Subcutaneous abdominal adipose tissue (tissue), 5 donors: ENCODE measurements around the gene NRAP.

Source experiments
- H3K27ac ChIP-seq: one replicate; pipeline ENCODE4 v1.7.0; 2013; ENCODE audit warnings: low read depth, mild to moderate bottlenecking, inconsistent platforms, low read length, moderate library complexity
- H3K27me3 ChIP-seq, 5 donors: one replicate each; pipeline ENCODE4 v1.7.0; 2013; ENCODE audit warnings: low read length in 5 of 5, inconsistent platforms in 1 of 5; ENCODE audit not compliant: control insufficient read depth in 5 of 5, insufficient read depth in 4 of 5
- H3K36me3 ChIP-seq, 5 donors: one replicate each; pipeline ENCODE4 v1.7.0; 2013; ENCODE audit warnings: low read length in 5 of 5; ENCODE audit not compliant: control insufficient read depth in 5 of 5, insufficient read depth in 5 of 5
- H3K4me1 ChIP-seq, 5 donors: one replicate each; pipeline ENCODE4 v1.7.0; 2013; ENCODE audit warnings: low read length in 5 of 5, mild to moderate bottlenecking in 3 of 5, moderate library complexity in 1 of 5; ENCODE audit not compliant: control insufficient read depth in 5 of 5, insufficient read depth in 5 of 5
- H3K4me3 ChIP-seq, 5 donors: one replicate each; pipeline ENCODE4 v1.7.0; 2013; ENCODE audit warnings: low read length in 5 of 5, low read depth in 1 of 5
- H3K9ac ChIP-seq, 5 donors: one replicate each; pipeline ENCODE4 v1.7.0; 2013; ENCODE audit warnings: low read length in 5 of 5, mild to moderate bottlenecking in 4 of 5, moderate library complexity in 3 of 5
- H3K9me3 ChIP-seq, 5 donors: one replicate each; pipeline ENCODE4 v1.7.0; 2013; ENCODE audit warnings: low read length in 5 of 5; ENCODE audit not compliant: control insufficient read depth in 5 of 5
- donor health status: healthy.
- donor health status: healthy.
- donor health status: healthy.
- donor health status: healthy.
- donor health status: healthy.

The NRAP gene

DNA sequence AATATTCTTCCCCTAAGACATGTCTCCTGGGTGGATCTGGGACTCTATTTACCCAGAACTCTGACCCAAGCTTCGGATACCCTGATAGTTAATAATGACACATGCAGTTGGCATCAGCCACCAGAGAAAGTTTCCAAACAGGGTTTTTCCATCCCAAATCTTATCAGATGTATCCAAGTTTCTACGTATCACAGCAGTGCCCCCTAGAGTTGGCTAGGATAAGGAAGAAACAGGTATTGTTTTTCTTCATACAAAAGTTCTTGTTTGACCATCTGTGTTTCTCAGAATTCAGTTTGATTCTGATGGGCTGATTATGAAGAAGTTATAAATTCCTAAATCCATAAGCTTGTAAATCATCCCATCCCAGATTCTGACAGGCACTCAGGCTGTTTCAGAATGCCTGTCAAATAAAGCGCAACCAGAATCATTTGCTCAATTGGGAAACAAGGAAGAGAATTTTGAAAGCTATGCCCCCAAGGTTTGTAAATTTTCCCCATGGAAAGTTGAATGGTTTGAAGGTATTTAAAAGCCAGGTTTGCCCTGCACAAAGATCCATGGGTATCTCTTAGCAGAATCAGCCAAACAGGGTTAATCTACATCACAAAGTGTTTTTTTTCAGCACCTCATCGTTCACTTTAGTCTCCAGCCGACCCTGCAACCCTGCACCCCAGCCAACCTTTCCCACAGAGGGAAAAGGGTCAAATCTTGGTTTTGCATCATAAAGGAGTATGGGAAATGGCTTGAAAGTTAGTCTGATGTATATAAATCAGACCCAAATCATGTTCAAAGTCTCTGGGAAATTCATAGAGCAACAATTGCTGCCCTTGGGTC is 47.4 kb downstream of the NRAP start:
- peaks cover 0 to 9% (median 0%) of the 10 kb centered on the region in 5 donors for H3K4me1 ChIP-seq
- H3K27ac ChIP-seq = no peak overlapping the region
- no peaks in the 10 kb centered on the region for H3K9me3 ChIP-seq
- H3K4me3 ChIP-seq = no peak overlapping the region
- H3K27me3 ChIP-seq = peaks cover 5 to 27% (median 15%) of the 10 kb centered on the region in 5 donors
- H3K36me3 ChIP-seq = no peaks in the 10 kb centered on the region
- H3K9ac ChIP-seq = no peak overlapping the region

DNA sequence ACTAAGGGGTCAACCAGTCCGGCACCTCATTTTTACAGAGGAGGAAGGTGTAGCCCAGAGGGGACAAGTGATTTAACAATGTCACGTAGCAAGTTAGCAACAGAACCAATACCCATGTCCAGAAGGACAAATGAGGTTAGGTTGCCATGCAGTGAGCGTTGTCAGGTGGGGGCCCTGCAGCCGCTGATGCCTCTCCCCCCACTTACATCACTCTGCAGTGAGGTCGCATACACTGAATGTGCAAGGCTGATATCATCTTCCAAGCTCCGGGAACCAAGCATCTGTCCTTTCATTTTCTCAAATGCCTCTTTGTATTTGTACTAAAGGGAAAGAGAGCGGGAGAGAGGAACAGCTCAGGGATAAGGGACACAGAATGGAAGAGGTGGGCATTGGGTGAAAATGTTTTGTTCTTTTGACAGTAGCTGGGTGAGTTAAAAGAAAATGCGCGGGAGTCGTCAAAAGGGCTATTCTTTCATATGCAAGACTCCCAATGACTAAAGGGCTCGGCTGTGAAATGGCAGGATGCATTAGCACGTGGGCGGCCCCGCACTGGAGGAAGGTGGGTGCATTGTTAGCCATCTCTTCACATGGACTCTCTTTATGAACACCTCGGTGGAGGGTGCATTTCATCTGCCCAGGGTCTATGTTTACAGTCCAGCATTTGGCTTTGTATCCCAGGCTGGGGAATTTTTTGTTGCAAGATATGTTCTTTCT is 49.7 kb downstream of the NRAP start:
- H3K36me3 ChIP-seq = no peaks in the 10 kb centered on the region
- H3K4me3 ChIP-seq = no peak overlapping the region
- no peak overlapping the region for H3K27ac ChIP-seq
- peaks cover 0 to 9% (median 0%) of the 10 kb centered on the region in 5 donors for H3K4me1 ChIP-seq
- H3K27me3 ChIP-seq = peaks cover 2 to 18% (median 15%) of the 10 kb centered on the region in 5 donors
- no peaks in the 10 kb centered on the region for H3K9me3 ChIP-seq
- H3K9ac ChIP-seq = no peak overlapping the region

DNA sequence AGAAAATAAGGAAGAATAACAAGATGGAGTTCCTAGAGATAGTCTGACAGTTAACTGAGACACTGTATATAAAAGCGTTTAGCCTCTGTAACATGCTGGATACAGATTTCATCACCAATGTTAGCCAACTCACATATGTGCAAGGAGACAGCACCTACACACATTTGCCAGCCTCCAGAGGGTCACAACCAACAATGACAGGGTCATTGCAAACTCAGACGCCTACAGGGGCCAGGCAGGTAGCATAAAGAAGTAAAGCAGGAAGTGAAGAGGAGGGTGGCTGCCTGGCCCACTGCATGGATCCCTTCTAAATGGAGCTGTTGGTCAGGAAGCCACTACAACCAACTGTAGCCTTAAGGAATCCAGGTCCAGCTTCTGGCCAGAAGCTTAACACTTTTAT is 50.4 kb downstream of the NRAP start:
- Histone ChIP-seq H3K36me3 (no peaks in the 10 kb centered on the region), H3K27ac (no peak overlapping the region), H3K9ac (no peak overlapping the region), H3K4me3 (no peak overlapping the region), H3K9me3 (no peaks in the 10 kb centered on the region), H3K4me1 (peaks cover 0 to 9% (median 0%) of the 10 kb centered on the region in 5 donors), H3K27me3 (peaks cover 2 to 17% (median 15%) of the 10 kb centered on the region in 5 donors)

DNA sequence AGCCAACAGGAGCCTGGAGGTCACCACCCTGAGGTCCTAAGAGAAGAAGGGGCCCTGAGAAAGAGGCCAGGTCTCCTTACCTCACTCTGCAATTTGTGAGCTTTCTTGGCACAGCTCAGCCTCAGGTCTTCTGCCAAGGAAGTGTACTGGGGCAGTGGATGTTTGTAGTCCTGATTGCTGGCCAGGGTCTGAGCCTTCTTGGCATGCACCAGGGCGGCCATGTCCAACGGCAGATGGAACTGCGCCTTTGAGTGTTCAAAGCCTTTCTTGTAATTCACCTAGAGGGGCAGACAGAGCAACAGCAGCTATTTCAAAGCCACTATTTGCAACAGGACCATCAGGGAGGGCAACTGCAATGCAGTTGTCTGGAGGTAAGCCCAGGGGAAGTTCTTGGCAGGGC is 51.7 kb downstream of the NRAP start:
- Histone ChIP-seq H3K9me3 (no peaks in the 10 kb centered on the region), H3K27me3 (peaks cover 4 to 13% (median 7%) of the 10 kb centered on the region in 5 donors), H3K36me3 (no peaks in the 10 kb centered on the region), H3K27ac (no peak overlapping the region), H3K4me1 (peaks cover 0 to 9% (median 0%) of the 10 kb centered on the region in 5 donors), H3K4me3 (no peak overlapping the region), H3K9ac (no peak overlapping the region)

DNA sequence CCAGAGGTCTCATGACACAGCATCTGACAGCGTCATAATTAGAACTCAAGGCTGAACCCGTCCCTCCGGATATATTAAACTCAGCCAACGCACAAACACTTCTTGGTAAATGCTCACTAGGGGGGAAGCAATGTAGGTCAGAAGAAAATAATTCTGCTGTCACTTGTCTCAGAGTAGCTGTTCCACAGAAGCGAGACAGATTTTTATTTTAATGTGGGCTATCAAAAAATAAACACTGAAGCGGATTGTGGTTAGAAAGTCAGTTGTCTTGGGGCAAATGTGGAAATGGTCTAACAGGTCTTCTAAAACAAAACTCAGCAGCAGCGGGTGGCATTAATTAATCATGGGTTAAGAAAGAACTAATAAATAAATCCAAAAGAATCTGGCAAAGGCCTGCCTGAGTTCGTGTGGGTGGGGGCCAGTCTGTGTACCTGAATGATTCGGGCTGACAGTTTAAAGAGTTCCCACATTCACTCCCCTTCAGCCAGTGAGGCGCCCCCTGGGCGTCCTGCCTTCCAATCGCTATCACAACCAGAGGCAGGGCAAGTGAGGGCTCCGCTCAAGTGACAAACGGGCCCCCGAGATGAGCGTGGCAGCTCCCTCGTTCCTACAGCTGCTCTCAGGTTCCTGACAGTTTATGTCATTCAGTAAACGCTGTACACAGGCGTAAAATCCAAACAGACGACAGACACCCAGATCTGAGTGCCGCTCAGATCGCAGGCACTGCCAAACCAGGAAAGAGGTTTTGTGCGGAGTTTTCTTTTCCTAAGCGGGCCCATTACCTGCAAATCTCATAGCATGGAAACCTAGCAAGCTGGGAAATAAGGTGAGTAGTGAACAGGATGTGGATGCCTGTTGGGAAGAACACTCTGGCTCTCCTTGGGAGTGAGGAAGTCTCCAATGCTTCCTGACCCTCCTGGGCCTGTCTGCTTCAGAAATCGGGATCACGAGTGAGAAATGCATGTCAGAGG is 52.9 kb downstream of the NRAP start:
- Histone ChIP-seq H3K9ac (no peak overlapping the region), H3K27me3 (peaks cover 0 to 5% (median 2%) of the 10 kb centered on the region in 5 donors), H3K9me3 (no peaks in the 10 kb centered on the region), H3K4me1 (peaks cover 0 to 9% (median 0%) of the 10 kb centered on the region in 5 donors), H3K27ac (no peak overlapping the region), H3K36me3 (no peaks in the 10 kb centered on the region), H3K4me3 (no peak overlapping the region)

DNA sequence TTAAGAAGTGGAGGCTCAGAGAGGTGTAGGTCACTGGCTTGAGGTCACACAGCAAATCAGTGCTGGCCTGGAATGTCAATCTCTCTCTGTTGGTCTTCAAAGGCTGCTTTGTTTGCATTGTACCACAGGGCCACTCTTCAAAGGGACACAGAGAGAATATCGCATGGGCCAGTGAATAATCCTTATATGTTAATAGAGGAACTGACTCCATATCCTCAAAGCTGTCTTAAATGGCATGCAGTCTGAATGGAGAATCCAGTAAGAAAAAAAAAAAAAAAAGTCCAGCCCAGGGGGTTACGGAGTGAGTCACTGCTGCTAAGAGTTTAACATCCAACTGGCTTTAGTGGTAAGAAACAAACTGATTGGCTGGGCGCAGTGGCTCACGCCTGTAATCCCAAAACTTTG is 54.1 kb downstream of the NRAP start:
- H3K36me3 ChIP-seq = no peaks in the 10 kb centered on the region
- no peaks in the 10 kb centered on the region for H3K9me3 ChIP-seq
- no peak overlapping the region for H3K9ac ChIP-seq
- no peak overlapping the region for H3K4me3 ChIP-seq
- peaks cover 0 to 9% (median 0%) of the 10 kb centered on the region in 5 donors for H3K4me1 ChIP-seq
- H3K27me3 ChIP-seq = peaks cover 0 to 3% (median 0%) of the 10 kb centered on the region in 5 donors
- H3K27ac ChIP-seq = no peak overlapping the region

DNA sequence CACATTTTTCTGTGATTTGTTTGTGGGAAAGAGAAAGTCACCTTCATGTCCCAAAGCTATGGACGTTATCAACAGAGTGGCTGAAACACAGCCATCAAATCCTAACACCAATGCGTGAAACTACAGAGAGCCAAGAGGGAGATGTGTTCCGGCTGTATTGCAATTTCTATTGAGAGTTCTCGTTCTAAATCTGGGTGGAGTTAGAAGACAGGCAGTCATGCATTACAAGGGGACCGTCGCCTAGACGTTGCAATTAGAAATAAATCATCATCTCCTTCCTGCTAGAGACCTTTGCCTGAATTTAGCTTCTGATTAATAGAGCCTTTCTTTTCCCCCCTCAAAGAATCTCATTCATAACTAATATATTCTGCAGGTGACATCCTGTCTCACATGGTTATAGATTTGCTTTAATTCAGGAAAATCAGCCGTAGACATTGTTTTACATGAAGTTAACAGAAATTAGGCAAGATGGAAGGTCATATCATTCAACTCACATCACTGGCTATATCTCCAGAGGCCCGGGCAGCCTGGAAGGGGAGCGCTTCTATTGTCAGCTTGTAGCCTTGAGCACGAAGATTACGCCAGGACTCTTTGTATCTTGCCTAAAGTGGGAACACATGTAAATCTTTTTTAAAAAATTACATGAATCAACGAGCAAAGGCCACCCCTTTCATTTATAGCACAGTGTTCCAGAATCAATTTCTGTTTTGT is 58.4 kb downstream of the NRAP start:
- peaks cover 0 to 7% (median 5%) of the 10 kb centered on the region in 5 donors for H3K9me3 ChIP-seq
- H3K27ac ChIP-seq = no peak overlapping the region
- H3K4me3 ChIP-seq = no peak overlapping the region
- H3K4me1 ChIP-seq = no peaks in the 10 kb centered on the region
- no peak overlapping the region for H3K9ac ChIP-seq
- H3K27me3 ChIP-seq = peaks cover 0 to 12% (median 2%) of the 10 kb centered on the region in 5 donors
- no peaks in the 10 kb centered on the region for H3K36me3 ChIP-seq

DNA sequence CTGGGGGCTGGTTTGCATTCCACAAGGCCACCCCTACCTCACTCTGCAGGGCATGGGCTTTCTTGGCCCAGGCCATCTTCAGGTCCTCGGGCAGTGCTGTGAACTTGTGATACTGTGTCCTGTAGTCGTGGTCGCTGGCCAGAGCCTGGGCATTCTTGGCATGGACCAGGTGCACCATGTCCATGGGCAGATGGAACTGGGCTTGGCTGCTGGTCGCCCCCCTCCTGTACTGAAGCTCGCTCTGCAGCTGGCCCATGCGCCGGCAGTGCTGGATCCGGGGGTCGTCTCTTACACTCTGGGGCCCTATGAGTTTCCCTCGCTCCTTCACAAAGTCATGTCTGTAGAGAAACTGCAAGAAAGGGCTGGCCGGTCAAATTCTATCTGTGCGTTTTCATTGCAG is 59.3 kb downstream of the NRAP start:
- no peak overlapping the region for H3K9ac ChIP-seq
- H3K27ac ChIP-seq = no peak overlapping the region
- H3K27me3 ChIP-seq = peaks cover 0 to 12% (median 2%) of the 10 kb centered on the region in 5 donors
- peaks cover 0 to 8% (median 5%) of the 10 kb centered on the region in 5 donors for H3K9me3 ChIP-seq
- no peaks in the 10 kb centered on the region for H3K36me3 ChIP-seq
- H3K4me1 ChIP-seq = no peaks in the 10 kb centered on the region
- no peak overlapping the region for H3K4me3 ChIP-seq

DNA sequence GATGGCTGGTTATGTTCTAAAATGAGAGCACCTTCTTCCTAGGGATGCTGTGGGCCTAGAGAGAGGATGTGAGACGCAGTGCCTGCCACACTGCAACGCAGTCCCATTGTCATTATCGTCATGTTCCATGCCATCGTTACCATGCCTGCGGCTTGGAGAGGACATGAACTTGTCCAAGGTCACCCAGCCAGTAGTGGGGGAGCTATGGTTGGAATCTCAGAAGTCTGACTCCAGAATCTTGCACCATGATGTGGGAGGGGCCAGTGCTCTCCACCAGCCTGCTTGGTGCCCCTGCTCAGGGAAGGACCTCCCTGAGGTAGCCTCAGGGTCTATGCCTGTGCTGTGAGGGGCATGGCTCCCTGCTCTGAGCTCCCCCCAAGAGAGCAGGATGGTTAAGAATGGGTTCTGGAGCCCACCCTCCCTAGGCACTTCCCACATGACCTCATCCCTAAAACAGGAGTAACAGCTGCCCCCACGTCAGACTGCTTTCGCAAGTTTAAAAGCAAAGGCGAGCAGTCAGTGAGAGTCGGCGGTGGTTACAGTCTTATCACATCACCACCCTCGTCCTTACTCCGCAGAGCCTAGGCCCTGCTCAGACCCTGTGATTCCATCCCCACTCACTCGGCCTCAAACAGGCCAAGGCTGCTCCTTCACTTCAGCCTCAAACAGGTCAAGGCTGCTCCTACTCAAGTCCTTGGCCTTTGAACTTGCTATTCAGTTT is 60.6 kb downstream of the NRAP start:
- H3K9ac ChIP-seq = no peak overlapping the region
- H3K4me1 ChIP-seq = no peaks in the 10 kb centered on the region
- peaks cover 0 to 12% (median 2%) of the 10 kb centered on the region in 5 donors for H3K27me3 ChIP-seq
- no peak overlapping the region for H3K27ac ChIP-seq
- H3K4me3 ChIP-seq = no peak overlapping the region
- no peaks in the 10 kb centered on the region for H3K36me3 ChIP-seq
- peaks cover 0 to 8% (median 5%) of the 10 kb centered on the region in 5 donors for H3K9me3 ChIP-seq
